ENCODE measurements around the gene SPACA6.

Gene SPACA6

DNA sequence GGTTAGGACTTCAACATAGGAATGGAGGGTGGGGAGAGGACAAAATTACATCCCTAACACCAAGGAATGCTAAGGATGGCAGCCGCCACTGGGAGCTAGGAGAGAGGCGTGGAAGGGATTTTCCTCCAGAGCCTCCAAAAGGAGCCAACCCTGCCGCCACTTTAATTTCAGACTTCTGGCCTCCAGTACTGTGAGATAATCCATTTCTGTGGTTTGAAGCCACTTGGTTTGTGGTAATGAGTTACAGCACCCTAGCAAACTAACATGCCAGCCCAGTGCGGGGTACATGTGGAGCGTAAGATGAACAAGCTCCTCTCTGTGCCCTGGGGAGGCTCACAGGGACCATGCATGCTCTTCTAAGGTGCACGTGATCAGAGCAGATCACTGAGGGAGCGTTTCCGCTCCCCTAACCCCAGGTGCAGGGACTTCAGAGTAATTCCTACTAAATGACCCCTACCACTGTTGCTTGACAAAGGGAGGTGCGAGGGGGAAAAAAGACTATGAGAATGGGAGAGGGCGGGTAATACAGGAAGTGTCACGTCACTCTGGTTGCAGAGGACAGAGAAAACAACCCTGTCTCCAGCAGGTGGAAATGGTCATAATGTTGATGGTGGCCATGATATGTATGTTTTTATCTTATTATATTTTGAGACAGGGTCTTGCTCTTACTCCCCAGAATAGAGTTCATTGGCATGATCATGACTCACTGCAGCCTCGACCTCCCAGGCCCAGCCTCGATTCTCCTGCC lies 46.5 kb downstream of the SPACA6 start:
- peak; percentile 57 for DNase-seq

DNA sequence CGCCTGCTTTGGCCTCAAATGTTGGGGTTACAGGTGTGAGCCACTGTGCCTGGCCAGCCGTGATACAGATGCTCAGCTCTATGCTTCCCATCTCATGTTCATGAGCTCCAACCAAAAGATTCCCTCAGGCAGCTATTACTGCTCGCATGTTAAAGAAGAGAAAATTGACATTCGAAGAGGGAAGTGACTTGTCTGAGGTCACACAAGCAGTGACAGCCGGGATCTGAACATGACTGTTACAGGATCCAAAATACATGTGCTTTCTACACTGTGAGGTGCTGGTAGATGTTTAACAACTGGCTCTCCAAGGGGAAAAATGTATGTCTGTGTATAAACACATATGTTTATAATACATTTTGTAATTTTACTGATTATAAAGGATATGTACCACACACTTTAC lies 47.2 kb downstream of the SPACA6 start:
- DNase-seq: no peak

DNA sequence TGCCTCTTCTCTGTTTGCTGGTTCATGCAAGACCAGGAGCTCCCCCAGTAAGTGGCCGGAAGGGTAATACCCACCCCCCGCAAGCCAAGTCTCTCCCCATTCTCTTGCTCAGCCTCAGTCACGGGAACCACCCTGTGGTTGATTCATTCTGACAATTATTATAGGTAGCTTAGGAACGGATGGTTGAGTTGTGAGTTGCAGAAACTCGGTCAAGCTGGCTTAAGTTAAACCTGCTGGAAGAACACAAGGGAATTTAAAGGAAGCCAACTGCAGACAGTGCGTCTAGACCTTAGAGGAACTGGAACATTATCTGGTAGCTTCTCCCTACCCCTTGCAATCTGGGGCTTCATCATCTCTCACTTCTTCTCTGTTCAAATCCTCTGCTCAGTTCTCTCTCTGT lies 49.7 kb downstream of the SPACA6 start:
- no peak for DNase-seq

DNA sequence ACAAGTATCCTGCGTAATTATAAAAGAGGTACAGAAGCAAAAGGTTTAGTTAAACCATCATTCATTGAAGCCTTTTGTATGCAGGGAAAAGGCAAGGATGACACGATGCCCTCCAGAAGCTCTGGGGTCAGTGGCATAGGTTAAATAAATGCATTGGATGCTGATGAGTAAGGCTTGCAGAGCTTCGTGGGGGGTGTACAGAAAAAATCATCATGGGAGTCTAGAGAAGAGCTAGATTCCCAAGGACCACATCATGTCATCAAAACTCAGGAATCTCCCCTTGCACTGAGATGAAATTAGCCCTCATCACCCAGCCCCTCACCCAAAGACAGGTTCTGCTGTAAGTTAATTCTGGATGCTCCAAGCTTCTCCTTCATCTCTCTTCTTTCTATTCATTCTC lies 50.3 kb downstream of the SPACA6 start:
- no peak for DNase-seq

DNA sequence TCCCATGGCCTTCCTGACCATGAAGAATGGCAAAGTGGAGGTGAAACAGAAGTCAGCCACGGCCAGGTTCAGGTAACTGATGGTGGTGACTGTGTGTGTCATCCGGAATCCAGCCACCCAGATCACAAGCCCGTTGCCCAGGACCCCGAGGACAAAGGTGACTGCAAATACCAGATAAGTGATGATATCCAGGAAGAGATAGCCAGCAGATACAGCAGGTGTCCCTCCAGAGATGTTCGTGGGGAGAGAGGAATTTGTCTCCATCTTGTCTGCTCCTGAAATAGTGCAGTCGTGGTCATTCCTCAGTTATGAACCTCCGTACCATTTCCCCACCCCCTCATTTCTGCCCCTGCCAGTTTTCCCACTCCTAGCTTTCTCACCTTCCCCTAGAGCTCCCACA lies 53.6 kb downstream of the SPACA6 start:
- no peak for DNase-seq

DNA sequence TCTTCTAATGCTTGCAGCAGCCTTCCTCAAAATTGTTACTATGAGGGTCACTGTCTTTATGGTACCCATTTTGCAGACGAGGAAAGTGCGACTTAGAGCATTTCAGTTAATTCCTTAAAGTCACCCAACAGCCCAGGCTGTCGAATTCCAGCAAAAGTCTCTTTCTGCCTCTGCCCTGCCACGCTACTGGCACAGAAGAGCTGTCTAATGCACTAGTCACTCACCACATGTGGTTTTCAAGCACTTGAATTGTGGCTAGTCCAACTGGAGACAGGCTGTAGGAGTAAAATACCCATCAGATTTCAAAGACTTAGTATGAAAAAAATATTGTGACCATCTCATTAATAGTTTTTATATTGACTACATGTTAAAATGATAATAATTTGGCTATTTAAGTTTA lies 56.8 kb downstream of the SPACA6 start:
- no peak for DNase-seq

DNA sequence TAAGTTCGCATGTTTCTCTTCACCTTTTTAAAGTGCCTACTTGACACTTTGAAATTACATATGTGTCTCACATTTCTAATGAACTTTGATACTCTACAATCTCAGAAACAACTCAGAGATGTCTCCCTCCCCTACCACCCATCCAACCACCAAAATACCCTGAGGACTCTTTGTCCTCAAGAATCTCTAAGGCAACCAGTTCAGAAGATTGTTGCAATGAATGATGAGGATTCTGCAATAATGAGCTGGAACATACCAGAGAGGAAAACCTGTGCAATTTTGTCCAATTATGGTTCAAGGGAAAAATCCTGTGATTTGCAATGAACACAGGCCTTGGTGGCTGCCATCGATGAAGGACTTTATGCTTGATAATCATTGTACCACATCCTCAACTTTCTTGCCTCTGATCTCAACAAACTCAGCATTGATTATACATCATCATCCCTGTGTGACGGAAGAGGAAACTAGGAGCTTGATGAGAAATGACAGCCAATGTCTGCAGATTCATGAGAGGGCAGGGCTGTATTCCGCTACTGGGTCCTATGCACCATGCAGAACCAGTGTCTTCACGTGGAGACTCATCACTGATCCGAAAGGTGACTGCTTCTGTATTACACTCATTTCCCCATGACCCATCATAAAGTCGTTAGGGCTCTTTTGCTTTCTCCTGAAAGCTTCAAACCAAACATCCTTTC lies 57.4 kb downstream of the SPACA6 start:
- no peak for DNase-seq

DNA sequence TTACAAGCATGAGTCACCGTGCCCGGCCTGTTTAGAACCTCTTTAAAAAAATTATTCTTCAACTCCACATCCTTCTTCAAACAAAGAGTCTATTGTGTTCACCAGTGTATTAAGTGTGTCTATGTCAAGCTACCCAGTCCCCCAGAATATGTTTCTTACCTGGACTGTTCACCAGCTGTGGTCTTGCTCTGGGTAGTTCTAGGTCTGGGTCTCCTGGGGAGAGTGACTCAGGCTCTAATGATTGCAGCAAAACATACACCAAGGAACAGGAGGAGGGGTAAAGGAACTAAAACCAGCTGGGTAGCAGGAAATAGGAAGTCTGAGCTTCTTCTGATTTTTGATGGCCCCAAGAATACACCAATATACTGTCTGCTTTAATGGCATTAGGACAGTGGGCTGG lies 58.5 kb downstream of the SPACA6 start, which contains the start of gene FPR1:
FPR1 (minus strand) TSS at position 224 of the 400 bp plus-strand sequence. CDS start 4,884 bp downstream, outside the sequence.
- DNase-seq: peak; percentile 29

DNA sequence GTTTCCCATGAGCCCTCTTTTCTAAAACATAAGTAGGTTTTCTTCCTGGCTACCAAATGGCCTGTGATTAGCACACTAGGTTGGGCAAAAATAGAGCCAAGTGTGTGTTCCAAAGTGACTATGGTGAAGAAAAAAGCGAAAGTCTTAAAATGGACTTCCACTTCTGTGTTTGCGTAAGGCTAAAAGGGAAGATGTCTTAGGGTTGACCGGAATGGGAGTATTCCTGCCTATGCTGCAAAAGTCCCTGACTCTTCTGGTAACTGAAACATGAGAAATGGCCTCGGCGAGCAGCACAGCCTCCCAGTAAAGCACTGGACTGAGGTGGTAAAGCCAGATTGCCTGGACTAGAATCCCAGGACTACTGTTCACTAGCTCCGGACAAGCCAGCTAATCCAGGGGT lies 61.0 kb downstream of the SPACA6 start:
- no peak for DNase-seq

DNA sequence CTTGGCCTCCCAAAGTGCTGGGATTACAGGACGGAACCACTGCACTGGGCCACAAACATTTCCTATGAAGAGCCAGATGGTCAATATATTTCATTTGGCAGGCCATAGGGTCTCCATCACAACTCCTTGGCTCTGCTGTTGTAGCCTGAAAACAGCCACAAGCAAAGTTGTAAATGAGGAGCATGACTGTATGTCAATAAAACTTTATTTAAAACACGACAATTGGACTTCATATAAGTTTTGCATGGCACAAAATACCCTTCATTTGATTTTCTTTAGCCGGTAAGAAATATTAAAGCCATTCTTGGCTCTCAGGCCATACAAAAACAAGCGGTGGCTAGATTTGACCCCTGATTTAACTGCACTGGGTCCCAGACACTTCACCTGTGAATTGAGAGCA lies 61.6 kb downstream of the SPACA6 start:
- DNase-seq: no peak
